AG04450 (cell line): ENCODE measurements around the gene STRN. TPM values are rescaled to one million over a fixed set of nuclear protein-coding genes. Genes with fewer than 3 reads are reported as not detected.

ENCODE experiments used
- CTCF ChIA-PET: fragments of 300-600, 350-600 bp; formaldehyde crosslinking; extraction: SDS; loops from one replicate; lab custom pipeline; 2022; ENCODE audit warnings: antibody characterized with exemption, inconsistent platforms; lab: Charles Lee
- POLR2A ChIA-PET: fragments of 350-600 bp; formaldehyde crosslinking; extraction: SDS; loops from one replicate; lab custom pipeline; 2021; ENCODE audit warnings: antibody characterized with exemption, inconsistent platforms; lab: Yijun Ruan, JAX
- DNase-seq: peaks from one replicate; pipeline ENCODE4 v3.0.0-alpha.2; 2011; ENCODE audit warnings: low read depth, low spot score
- H3K27ac ChIP-seq: one replicate; pipeline ENCODE4 v1.5.1; 2012; ENCODE audit warnings: low read depth, low read length, control low read depth
- H3K27me3 ChIP-seq: one replicate; pipeline ENCODE4 v1.6.0; 2012; ENCODE audit warnings: low read length; ENCODE audit not compliant: control insufficient read depth, insufficient read depth
- H3K4me3 ChIP-seq: 2 replicates; pipeline ENCODE4 v1.5.1; 2011; ENCODE audit warnings: mild to moderate bottlenecking, low read depth, low read length, control low read depth
- H3K9me3 ChIP-seq: 2 replicates; pipeline ENCODE4 v1.5.1; 2012; ENCODE audit warnings: low read length; ENCODE audit not compliant: control insufficient read depth, insufficient read depth
- polyA plus RNA-seq: library from polyadenylated mRNA; depleted of rRNA; stranded (reverse); fragments of >200 nt; gene quantifications from 2 replicates; pipeline ENCODE4 v1.2.3, GENCODE V29; 2011
- TF ChIP-seq, protein P1 (sequence below): IDR thresholded peaks from 2 replicates; pipeline ENCODE4 v1.5.1; 2011; ENCODE audit warnings: low read depth, low read length, control low read depth, inconsistent platforms

STRN gene
- polyA plus RNA-seq, 1 experiment: 20.0 TPM

GRCh38 chr2:36971990-36972389 is 5.7 kb upstream of the STRN start:
- CTCF ChIA-PET: no interaction called here
- Histone ChIP-seq H3K9me3 (no peaks in the 10 kb centered on the region), H3K27ac (no peak overlapping the region), H3K4me3 (no peak overlapping the region), H3K27me3 (no peaks in the 10 kb centered on the region)
- POLR2A ChIA-PET: interaction anchor here (0.6 kb wide), 1 partner anchor 15 kb away, joined by 7 read pairs; no protein-coding TSS in a partner anchor
- TF ChIP-seq, protein P1, sequence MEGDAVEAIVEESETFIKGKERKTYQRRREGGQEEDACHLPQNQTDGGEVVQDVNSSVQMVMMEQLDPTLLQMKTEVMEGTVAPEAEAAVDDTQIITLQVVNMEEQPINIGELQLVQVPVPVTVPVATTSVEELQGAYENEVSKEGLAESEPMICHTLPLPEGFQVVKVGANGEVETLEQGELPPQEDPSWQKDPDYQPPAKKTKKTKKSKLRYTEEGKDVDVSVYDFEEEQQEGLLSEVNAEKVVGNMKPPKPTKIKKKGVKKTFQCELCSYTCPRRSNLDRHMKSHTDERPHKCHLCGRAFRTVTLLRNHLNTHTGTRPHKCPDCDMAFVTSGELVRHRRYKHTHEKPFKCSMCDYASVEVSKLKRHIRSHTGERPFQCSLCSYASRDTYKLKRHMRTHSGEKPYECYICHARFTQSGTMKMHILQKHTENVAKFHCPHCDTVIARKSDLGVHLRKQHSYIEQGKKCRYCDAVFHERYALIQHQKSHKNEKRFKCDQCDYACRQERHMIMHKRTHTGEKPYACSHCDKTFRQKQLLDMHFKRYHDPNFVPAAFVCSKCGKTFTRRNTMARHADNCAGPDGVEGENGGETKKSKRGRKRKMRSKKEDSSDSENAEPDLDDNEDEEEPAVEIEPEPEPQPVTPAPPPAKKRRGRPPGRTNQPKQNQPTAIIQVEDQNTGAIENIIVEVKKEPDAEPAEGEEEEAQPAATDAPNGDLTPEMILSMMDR: no peak
- no peak for DNase-seq

- ChIA-PET POLR2A (interaction anchor here (1.3 kb wide), 1 partner anchor 78 kb away, joined by 6 read pairs; no protein-coding TSS in a partner anchor), CTCF (interaction anchor here (1.9 kb wide), 1 partner anchor 48 kb away, joined by 5 read pairs; no protein-coding TSS in a partner anchor)
- TF ChIP-seq, protein P1: no peak
Measured at GRCh38 chr2:36967236-36967876, 1.0 kb upstream of the STRN start.

GRCh38 chr2:36965751-36966369 is 476 bp downstream of the STRN start:
- DNase-seq: no peak
- CTCF ChIA-PET: interaction anchor here (1.9 kb wide), 1 partner anchor 47 kb away, joined by 5 read pairs; no protein-coding TSS in a partner anchor
- POLR2A ChIA-PET: interaction anchor here (0.7 to 1.3 kb wide), 3 partner anchors 16 to 96 kb away, joined by 3 to 6 read pairs (median 3); no protein-coding TSS in a partner anchor
- TF ChIP-seq, protein P1: no peak
- Histone ChIP-seq H3K4me3 (peak overlapping the region; percentile 91), H3K9me3 (no peaks in the 10 kb centered on the region), H3K27me3 (no peaks in the 10 kb centered on the region), H3K27ac (peak overlapping the region; percentile 25)

More at GRCh38 chr2:36967236-36967876, 1.0 kb upstream of the STRN start:
- no peak for DNase-seq
- Histone ChIP-seq H3K4me3 (peak overlapping the region; percentile 88), H3K27me3 (no peaks in the 10 kb centered on the region), H3K27ac (peak overlapping the region; percentile 65), H3K9me3 (no peaks in the 10 kb centered on the region)

DNA sequence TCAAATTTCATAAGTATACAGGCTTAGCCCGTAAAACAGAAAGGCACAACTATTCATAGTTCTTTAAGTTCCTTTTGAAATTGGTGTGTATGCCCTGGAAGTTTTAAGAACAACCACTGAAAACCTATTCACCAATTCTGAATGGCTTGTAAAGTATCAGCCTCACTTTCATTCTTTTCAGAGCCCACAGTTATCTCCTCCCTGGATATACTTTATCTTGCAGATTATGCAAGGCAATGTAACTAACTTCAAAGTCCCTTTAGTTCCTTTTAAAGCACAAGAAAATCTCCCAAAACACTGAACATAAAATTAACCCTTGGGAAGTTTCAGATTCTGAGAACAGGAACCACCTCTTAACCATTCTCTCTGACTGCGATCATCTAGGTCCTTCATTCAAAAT is 1.1 kb downstream of the STRN start:
- POLR2A ChIA-PET: no interaction called here
- Histone ChIP-seq H3K27ac (no peak overlapping the region), H3K9me3 (no peaks in the 10 kb centered on the region), H3K4me3 (peak overlapping the region; percentile 91), H3K27me3 (no peaks in the 10 kb centered on the region)
- DNase-seq: no peak
- CTCF ChIA-PET: no interaction called here
- TF ChIP-seq, protein P1: no peak

GRCh38 chr2:36964496-36965058 is 1.8 kb downstream of the STRN start:
- no peaks in the 10 kb centered on the region for H3K9me3 ChIP-seq
- no peak for DNase-seq
- no peak overlapping the region for H3K27ac ChIP-seq
- H3K4me3 ChIP-seq: peak overlapping the region; percentile 91
- ChIA-PET POLR2A (no interaction called here), CTCF (no interaction called here)
- TF ChIP-seq, protein P1: no peak
- H3K27me3 ChIP-seq: no peaks in the 10 kb centered on the region
